ENCODE data around the gene ERP44.

GRCh38 chr9:100084128-100084453 lies 14.7 kb downstream of the ERP44 start:
- TF ChIP-seq CTCF (IDR thresholded peaks at IDR 0.05 in 2 of 3, conservative IDR thresholded peaks at IDR 0.05 in 1 of 3; ENCODE audit: borderline replicate concordance in 1 of 3, insufficient read depth in 1 of 3, low read depth in 2 of 3, low read length in 2 of 3): no peak
- no peak for TF ChIP-seq EZH2phosphoT487 (IDR thresholded peaks at IDR 0.05; ENCODE audit: borderline replicate concordance)
- TF ChIP-seq POLR2A (IDR thresholded peaks at IDR 0.05; ENCODE audit: borderline replicate concordance, extremely low read depth, insufficient read depth, insufficient read length): no peak
- no peak for TF ChIP-seq FOSL1 (IDR thresholded peaks at IDR 0.05; ENCODE audit: low read depth)
- TF ChIP-seq REST (IDR thresholded peaks at IDR 0.05; ENCODE audit: low read depth): no peak
- TF ChIP-seq SP1 (IDR thresholded peaks at IDR 0.05; ENCODE audit: low read depth): no peak
- TF ChIP-seq RAD21 (IDR thresholded peaks at IDR 0.05; ENCODE audit: low read depth): no peak
- no peak for TF ChIP-seq JUND (IDR thresholded peaks at IDR 0.05)
- no peak for TF ChIP-seq EGR1 (IDR thresholded peaks at IDR 0.05; ENCODE audit: low read depth)
- no peak for TF ChIP-seq ATF3 (IDR thresholded peaks at IDR 0.05)
- TF ChIP-seq YY1 (IDR thresholded peaks at IDR 0.05; ENCODE audit: extremely low read depth, insufficient replicate concordance, low read depth, low read length): no peak
- TF ChIP-seq TCF7L2 (IDR thresholded peaks at IDR 0.05; ENCODE audit: borderline replicate concordance, extremely low read depth, insufficient read depth, insufficient read length): no peak

All from HCT116 (cell line).